HG03159 (cell line): ENCODE measurements around the gene PEX1.
"Not testable (repeated sequence)": the region's sequence is repeated elsewhere in the genome, so short reads cannot be mapped to it uniquely, and the experiment has no call there.

Source experiments
- ATAC-seq: cut with Tn5 transposase; IDR thresholded peaks from one replicate; pipeline ENCODE4 v1.9.1; 2021; ENCODE audit warnings: mild to moderate bottlenecking, moderate library complexity; ENCODE audit not compliant: unreplicated experiment

PEX1 gene

DNA sequence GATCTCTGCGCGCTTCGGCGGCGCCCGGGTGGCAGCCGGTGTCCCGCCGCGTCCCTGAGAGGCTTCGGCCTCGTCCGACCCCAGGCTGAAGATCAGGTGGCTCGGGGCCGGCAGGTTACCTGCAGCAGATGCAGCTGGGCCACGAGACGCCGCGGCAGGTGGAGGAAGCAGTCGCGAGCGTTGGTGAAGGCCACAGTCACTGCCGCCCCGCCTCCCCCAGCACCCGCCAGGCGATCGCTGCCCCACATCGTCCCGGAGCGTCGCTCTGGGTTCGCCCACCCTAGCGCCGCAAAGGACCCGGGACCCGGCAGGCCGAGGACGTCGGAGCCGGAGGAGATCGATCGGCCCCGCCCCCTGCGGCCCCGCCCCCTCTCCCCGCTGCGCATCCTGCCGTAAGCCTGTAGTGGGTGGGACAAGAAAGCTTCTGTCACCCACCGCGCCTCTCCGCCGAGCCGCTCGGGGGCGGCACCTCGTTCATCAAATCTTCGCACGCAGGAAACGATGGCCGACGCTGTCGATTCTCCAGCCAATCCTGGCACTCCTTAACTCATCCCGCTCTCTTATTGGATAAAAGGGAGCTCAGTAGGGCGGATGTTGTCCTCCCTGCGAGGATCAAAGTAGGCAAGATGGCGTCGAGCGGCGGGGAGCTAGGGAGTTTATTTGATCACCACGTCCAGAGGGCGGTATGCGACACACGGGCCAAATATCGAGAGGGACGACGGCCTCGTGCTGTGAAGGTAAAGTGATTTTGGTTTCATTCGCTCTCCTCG, at the start of gene PEX1, which contains the start of gene RBM48:
Gene PEX1, minus strand, starts transcription at position 333 of the 770 bp plus-strand sequence. Its CDS starts 85 bp downstream, at position 248.
Gene RBM48, plus strand, starts transcription at position 608 of the 770 bp plus-strand sequence. Its CDS starts 19 bp downstream, at position 627.
- ATAC-seq = peak; percentile 92

- ATAC-seq = no peak
These were observed 48.0 kb upstream of the PEX1 start for GRCh38 chr7:92576296-92576695.

DNA sequence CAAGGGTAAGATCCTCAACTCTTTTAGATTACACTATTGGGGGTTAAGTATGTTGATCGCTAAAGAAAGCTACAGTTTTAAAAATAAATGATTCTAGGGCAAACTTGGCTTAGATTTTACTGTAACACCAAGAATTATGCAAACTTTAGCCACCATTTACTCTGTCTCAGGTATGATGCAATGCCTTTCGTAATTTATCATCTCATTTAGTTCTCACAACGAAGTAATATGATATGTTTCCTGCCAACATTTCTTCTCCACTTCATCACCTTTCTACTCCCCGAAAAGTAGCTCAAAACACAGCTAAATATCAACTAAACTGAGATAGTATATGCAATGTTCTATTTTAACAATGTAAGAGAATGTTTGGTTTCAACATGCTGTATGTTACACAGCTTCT, 40.8 kb upstream of the PEX1 start:
- ATAC-seq = no peak

DNA sequence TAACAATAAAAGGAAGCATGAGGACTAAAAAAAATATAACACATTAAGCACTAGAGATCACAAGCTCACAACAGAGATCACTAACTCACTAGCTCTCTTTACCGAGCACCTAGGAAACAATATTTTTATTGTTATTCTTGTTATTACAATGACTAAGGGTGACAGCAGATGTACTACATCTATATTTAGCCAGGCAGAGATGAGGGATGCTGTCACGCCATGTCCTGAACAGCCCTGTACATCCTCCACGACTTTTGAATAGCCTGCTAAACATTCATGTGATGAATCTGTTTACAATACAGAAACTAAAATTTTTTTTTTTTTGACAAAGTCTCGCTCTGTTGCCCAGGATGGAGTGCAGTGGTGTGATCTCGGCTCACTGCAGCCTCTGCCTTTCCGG, 39.1 kb upstream of the PEX1 start:
- ATAC-seq = no peak

- no peak for ATAC-seq
These were observed 35.0 kb upstream of the PEX1 start for GRCh38 chr7:92563345-92563744.

- ATAC-seq = no peak
These were observed 32.3 kb upstream of the PEX1 start for GRCh38 chr7:92560602-92561001.

GRCh38 chr7:92557808-92558362, 29.6 kb upstream of the PEX1 start:
- ATAC-seq = no peak

- no peak for ATAC-seq
These were observed 28.9 kb upstream of the PEX1 start for GRCh38 chr7:92557249-92557648.

DNA sequence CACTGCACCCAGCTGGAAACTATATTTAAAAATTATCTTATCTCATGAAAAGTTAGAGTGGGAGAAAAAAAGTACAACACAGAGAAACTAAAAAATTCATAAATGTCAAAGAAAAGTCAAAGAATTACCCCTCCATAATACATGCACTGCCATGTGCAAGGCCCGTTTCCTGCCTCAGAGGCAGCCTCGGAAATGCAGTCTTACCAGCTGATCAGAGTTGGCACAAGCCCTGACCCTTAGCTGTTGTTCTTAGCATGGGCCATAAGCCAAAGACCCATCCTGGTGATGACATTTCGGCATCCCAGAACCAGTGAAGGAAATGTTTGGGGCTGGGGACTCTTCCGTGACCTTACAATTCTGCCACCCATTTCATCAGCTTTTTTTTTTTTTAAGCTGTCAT, 21.9 kb upstream of the PEX1 start:
- no peak for ATAC-seq

DNA sequence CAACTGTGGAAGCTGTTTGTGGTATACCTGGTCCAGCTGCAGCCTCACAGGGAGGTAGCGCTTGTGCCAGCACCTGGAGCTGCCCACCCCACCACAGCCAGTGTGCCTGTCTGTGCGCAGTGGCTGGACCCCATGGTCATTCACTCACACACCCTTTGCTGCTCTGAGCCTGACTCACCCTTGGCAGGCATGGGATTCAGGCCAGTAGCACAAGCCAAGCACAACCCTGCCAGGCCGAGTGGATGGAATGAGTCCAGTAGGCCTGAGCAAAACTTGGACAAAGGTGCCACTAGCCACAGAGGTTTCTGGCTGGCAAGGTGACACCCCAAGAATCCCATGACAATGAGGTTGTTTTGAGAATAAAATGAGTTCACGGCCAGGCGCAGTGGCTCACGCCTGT, 19.3 kb upstream of the PEX1 start:
- ATAC-seq = no peak

GRCh38 chr7:92546856-92547497, 18.7 kb upstream of the PEX1 start:
- no peak for ATAC-seq

DNA sequence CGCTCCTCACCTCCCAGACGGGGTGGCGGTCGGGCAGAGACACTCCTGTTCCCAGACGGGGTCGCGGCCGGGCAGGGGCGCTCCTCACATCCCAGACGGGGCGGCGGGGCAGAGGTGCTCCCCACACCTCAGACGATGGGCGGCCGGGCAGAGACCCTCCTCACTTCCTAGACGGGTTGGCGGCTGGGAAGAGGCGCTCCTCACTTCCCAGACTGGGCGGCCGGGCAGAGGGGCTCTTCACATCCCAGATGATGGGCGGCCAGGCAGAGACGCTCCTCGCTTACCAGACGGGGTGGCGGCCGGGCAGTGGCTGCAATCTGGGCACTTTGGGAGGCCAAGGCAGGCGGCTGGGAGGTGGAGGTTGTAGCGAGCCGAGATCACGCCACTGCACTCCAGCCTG, 16.8 kb upstream of the PEX1 start:
- not testable (repeated sequence) for ATAC-seq

GRCh38 chr7:92543542-92543941, 15.2 kb upstream of the PEX1 start:
- not testable (repeated sequence) for ATAC-seq

- ATAC-seq = no peak
These were observed 6.3 kb upstream of the PEX1 start for GRCh38 chr7:92534572-92534971.

- ATAC-seq = no peak
These were observed 591 bp upstream of the PEX1 start for GRCh38 chr7:92528958-92529264.

GRCh38 chr7:92527300-92528187, 776 bp downstream of the PEX1 start:
- ATAC-seq = peak; percentile 28

- no peak for ATAC-seq
These were observed 5.2 kb downstream of the PEX1 start for GRCh38 chr7:92523110-92523509.

GRCh38 chr7:92520024-92520423, 8.3 kb downstream of the PEX1 start:
- ATAC-seq = no peak

DNA sequence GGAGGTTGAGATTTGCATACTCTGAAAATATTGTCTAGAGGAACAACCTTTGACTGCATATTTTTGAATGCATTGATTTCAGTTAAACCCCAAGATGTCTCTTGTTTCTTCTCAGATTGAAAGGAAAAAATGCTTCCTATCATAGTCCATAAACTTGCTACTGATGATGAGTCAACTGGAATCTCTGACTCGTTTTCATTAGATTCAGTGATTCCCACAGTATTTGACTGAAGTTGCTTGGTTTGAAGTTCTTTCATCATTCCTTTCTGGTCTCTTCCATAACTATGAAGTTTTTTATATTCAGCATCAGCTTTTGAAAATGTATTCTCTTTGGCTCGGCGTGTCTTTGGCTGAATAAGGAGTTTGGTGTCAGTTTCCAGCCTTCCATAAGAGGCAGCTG, 10.7 kb downstream of the PEX1 start:
- ATAC-seq = no peak

GRCh38 chr7:92513167-92513902, 15.0 kb downstream of the PEX1 start:
- no peak for ATAC-seq

DNA sequence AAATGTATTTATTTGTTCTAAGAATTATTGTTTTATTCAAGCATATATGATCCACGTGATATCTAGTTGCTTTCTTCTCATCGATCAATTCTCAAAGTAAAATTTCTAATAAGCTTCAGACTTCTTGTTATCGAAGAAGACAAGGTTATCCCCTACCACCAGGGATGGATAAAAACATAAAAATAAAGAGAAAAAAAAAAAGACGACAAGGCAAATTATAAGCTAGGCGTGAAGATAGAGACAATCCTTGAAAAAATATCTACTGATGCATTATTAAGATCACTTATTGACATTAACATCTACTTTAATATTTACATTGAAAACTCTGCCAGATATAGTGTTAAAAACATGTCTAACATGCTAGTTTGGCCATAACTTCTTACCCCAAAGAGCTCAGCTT, 19.4 kb downstream of the PEX1 start:
- no peak for ATAC-seq
